Skeletal muscle satellite cell (primary cell): Measurements from ENCODE around the gene MEGF6.

Experiments
- H3K27me3 ChIP-seq: 2 replicates; pipeline ENCODE4 v1.7.0; 2013; ENCODE audit warnings: low read length; ENCODE audit not compliant: control insufficient read depth, insufficient read depth
- H3K36me3 ChIP-seq: 2 replicates; pipeline ENCODE4 v1.7.0; 2013; ENCODE audit warnings: mild to moderate bottlenecking, control low read depth, low read length; ENCODE audit not compliant: insufficient read depth
- H3K4me1 ChIP-seq: 2 replicates; pipeline ENCODE4 v1.7.0; 2013; ENCODE audit warnings: low read length; ENCODE audit not compliant: control insufficient read depth, insufficient read depth
- H3K4me2 ChIP-seq: 2 replicates; pipeline ENCODE4 v1.7.0; 2013; ENCODE audit warnings: mild to moderate bottlenecking, low read length
- H3K4me3 ChIP-seq: 2 replicates; pipeline ENCODE4 v1.7.0; 2013; ENCODE audit warnings: low read length
- H3K9ac ChIP-seq: 2 replicates; pipeline ENCODE4 v1.7.0; 2013; ENCODE audit warnings: mild to moderate bottlenecking, low read depth, low read length, moderate library complexity
- H3K9me3 ChIP-seq: replicated peaks from 2 replicates; pipeline ENCODE4 v1.7.0; 2013; ENCODE audit warnings: mild to moderate bottlenecking, control low read depth, low read length

The MEGF6 gene

GRCh38 chr1:3604468-3604974, 6.8 kb downstream of the MEGF6 start:
- Histone ChIP-seq H3K27me3 (peaks cover 30% of the 10 kb centered on the region), H3K4me1 (no peaks in the 10 kb centered on the region), H3K9ac (no peak overlapping the region), H3K36me3 (no peaks in the 10 kb centered on the region), H3K4me2 (no peak overlapping the region), H3K4me3 (no peak overlapping the region), H3K9me3 (no peaks in the 10 kb centered on the region)

- no peak overlapping the region for H3K4me3 ChIP-seq
- H3K4me2 ChIP-seq, result no peak overlapping the region
- H3K4me1 ChIP-seq, result no peaks in the 10 kb centered on the region
- no peaks in the 10 kb centered on the region for H3K36me3 ChIP-seq
- no peaks in the 10 kb centered on the region for H3K9me3 ChIP-seq
- peaks cover 29% of the 10 kb centered on the region for H3K27me3 ChIP-seq
- no peak overlapping the region for H3K9ac ChIP-seq
Measured at GRCh38 chr1:3603571-3604467, 7.5 kb downstream of the MEGF6 start.

- Histone ChIP-seq H3K27me3 (peaks cover 29% of the 10 kb centered on the region), H3K4me1 (no peaks in the 10 kb centered on the region), H3K9ac (no peak overlapping the region), H3K4me2 (no peak overlapping the region), H3K4me3 (no peak overlapping the region), H3K9me3 (no peaks in the 10 kb centered on the region), H3K36me3 (no peaks in the 10 kb centered on the region)
Measured at GRCh38 chr1:3603156-3603555, 8.2 kb downstream of the MEGF6 start.

- no peak overlapping the region for H3K4me2 ChIP-seq
- H3K9me3 ChIP-seq, result no peaks in the 10 kb centered on the region
Measured at GRCh38 chr1:3602375-3602774, 8.9 kb downstream of the MEGF6 start.

GRCh38 chr1:3601743-3602142, 9.6 kb downstream of the MEGF6 start:
- Histone ChIP-seq H3K4me1 (no peaks in the 10 kb centered on the region), H3K36me3 (no peaks in the 10 kb centered on the region), H3K9me3 (no peaks in the 10 kb centered on the region), H3K4me2 (no peak overlapping the region), H3K27me3 (peaks cover 40% of the 10 kb centered on the region), H3K4me3 (no peak overlapping the region), H3K9ac (no peak overlapping the region)

More at GRCh38 chr1:3602375-3602774, 8.9 kb downstream of the MEGF6 start:
- Histone ChIP-seq H3K9ac (no peak overlapping the region), H3K4me3 (no peak overlapping the region), H3K27me3 (peaks cover 37% of the 10 kb centered on the region), H3K36me3 (no peaks in the 10 kb centered on the region), H3K4me1 (no peaks in the 10 kb centered on the region)

GRCh38 chr1:3600354-3600753, 11.0 kb downstream of the MEGF6 start:
- Histone ChIP-seq H3K4me3 (no peak overlapping the region), H3K27me3 (peaks cover 47% of the 10 kb centered on the region), H3K4me1 (no peaks in the 10 kb centered on the region), H3K9ac (no peak overlapping the region), H3K4me2 (no peak overlapping the region), H3K36me3 (no peaks in the 10 kb centered on the region), H3K9me3 (no peaks in the 10 kb centered on the region)

GRCh38 chr1:3599816-3600215, 11.5 kb downstream of the MEGF6 start:
- Histone ChIP-seq H3K27me3 (peaks cover 49% of the 10 kb centered on the region), H3K9me3 (no peaks in the 10 kb centered on the region), H3K36me3 (no peaks in the 10 kb centered on the region), H3K9ac (no peak overlapping the region), H3K4me2 (no peak overlapping the region), H3K4me1 (no peaks in the 10 kb centered on the region), H3K4me3 (no peak overlapping the region)

- Histone ChIP-seq H3K27me3 (peaks cover 49% of the 10 kb centered on the region), H3K9ac (no peak overlapping the region), H3K9me3 (no peaks in the 10 kb centered on the region)
Measured at GRCh38 chr1:3599286-3599811, 12.0 kb downstream of the MEGF6 start.

GRCh38 chr1:3598522-3599285, 12.6 kb downstream of the MEGF6 start:
- Histone ChIP-seq H3K4me3 (no peak overlapping the region), H3K9ac (no peak overlapping the region), H3K4me2 (no peak overlapping the region), H3K27me3 (peaks cover 49% of the 10 kb centered on the region), H3K4me1 (no peaks in the 10 kb centered on the region), H3K36me3 (no peaks in the 10 kb centered on the region), H3K9me3 (no peaks in the 10 kb centered on the region)

More at GRCh38 chr1:3599286-3599811, 12.0 kb downstream of the MEGF6 start:
- no peak overlapping the region for H3K4me2 ChIP-seq
- H3K36me3 ChIP-seq, result no peaks in the 10 kb centered on the region
- no peak overlapping the region for H3K4me3 ChIP-seq
- H3K4me1 ChIP-seq, result no peaks in the 10 kb centered on the region

GRCh38 chr1:3598051-3598491, 13.2 kb downstream of the MEGF6 start:
- Histone ChIP-seq H3K9me3 (no peaks in the 10 kb centered on the region), H3K4me2 (no peak overlapping the region), H3K36me3 (no peaks in the 10 kb centered on the region), H3K27me3 (peaks cover 49% of the 10 kb centered on the region), H3K4me1 (no peaks in the 10 kb centered on the region), H3K4me3 (no peak overlapping the region), H3K9ac (no peak overlapping the region)

- Histone ChIP-seq H3K9me3 (no peaks in the 10 kb centered on the region), H3K4me3 (no peak overlapping the region), H3K4me1 (no peaks in the 10 kb centered on the region), H3K36me3 (no peaks in the 10 kb centered on the region), H3K27me3 (peaks cover 49% of the 10 kb centered on the region), H3K4me2 (no peak overlapping the region), H3K9ac (no peak overlapping the region)
Measured at GRCh38 chr1:3597599-3597964, 13.7 kb downstream of the MEGF6 start.
